ENCODE measurements around the gene CCDC141. TPM values are rescaled to one million over a fixed set of nuclear protein-coding genes. Genes with fewer than 3 reads are reported as not detected.
A peak's percentile ranks its signal among the peaks of the same experiment; 100 is the strongest.
"Not testable (repeated sequence)": the region's sequence is repeated elsewhere in the genome, so short reads cannot be mapped to it uniquely, and the experiment has no call there.

Gene CCDC141
- total RNA-seq, 1 donor from 2014 or later = 136 TPM

DNA sequence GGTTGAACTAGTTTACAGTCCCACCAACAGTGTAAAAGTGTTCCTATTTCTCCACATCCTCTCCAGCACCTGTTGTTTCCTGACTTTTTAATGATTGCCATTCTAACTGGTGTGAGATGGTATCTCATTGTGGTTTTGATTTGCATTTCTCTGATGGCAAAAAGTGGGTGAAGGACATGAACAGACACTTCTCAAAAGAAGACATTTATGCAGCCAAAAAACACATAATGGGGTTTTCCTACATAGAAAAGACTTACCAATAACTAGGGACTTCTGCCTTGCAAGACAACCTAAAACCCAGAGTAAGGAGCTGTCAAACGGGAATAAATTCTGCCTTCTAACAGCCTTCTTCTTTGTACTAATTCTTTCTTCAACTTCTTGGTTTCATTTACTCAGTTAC, 4.3 kb downstream of the CCDC141 start:
- intact Hi-C loops (cut with DNase I); DNase-seq; ATAC-seq (ENCODE audit: poor library complexity): not testable (repeated sequence)

DNA sequence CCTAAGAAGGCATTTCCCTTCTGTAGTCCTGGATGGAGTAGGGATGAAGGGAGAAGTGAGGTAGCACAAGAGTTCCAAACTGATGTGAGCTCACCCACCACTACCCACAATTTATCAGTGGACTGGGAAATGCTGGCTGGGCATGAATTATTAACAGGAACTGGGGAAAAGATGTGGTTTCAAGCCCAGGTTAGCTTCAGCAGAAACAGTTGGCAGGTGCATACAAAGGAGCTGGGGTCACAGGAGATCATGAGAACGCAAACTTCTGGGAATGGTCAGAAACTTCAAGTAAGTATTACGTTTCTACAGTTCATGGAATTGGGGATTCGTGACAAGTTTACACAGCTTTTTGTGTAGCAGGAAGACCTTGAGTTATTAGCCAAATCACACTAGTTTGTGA, 5.4 kb downstream of the CCDC141 start:
- DNase-seq = no peak
- intact Hi-C loops (cut with DNase I) = no loop called here
- ATAC-seq (ENCODE audit: poor library complexity) = no peak

GRCh38 chr2:179037807-179038206, 12.1 kb downstream of the CCDC141 start:
- DNase-seq (no peak), ATAC-seq (ENCODE audit: poor library complexity) (no peak)
- intact Hi-C loops (cut with DNase I) = no loop called here

DNA sequence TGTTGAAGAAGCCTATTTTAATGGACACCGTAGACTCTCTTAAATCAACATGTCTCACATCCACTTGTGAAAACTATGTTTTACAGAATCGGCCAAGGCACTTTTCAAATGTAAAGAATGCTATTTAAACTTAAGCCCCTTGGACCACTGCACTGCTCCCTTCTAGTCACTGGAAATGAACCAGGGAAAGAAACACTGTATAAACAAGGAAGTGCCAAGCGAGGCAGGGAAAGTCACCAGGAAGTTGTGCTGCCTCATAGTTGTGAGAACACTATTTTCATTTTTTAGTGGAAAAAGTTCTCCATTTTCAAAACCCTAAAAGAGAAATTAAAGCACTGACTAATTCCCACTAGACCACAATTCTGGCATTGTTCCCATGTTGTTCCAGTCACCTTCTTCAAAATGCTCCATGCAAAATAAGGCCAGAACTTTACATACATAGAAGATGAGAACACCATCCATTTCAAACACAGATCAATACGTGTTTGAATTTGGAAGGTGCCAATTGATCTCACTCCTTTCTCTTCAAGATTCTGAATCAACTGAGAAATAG, 13.5 kb downstream of the CCDC141 start:
- intact Hi-C loops (cut with DNase I) = no loop called here
- peak; percentile 40 for ATAC-seq (ENCODE audit: poor library complexity)
- DNase-seq = no peak

DNA sequence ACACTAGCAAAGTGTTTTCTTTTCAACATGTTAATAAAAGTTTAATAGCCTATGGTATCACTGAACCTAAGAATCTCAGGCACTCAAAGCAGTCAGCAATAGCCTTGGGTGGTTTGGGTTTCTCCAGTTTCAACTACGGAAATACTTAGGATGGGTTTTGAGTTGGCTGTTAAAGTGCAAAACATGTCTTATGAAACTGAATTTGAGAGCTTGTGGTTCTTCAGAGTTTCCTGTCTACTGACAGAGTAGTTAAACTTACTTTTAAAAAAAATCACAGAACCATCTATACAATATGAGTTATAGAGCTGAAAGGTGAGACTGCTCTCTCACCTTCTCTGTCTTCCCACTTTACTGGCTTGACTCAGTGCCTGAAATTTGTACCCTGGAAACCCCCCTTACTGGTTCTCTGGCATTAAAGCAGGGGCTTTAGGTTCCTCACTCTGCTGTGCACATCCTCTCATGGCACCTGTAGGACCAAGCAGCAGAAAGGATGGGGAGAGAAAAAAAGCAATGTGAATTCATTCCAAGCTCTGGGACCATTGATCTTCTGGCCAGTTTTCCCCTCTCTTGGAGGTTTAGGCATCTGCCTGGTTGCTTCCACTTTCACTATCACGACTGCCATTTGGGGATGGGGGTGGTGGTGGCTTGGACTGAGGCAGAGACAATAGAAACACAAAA, 18.1 kb downstream of the CCDC141 start:
- intact Hi-C loops (cut with DNase I) = no loop called here
- DNase-seq (no peak), ATAC-seq (ENCODE audit: poor library complexity) (no peak)

DNA sequence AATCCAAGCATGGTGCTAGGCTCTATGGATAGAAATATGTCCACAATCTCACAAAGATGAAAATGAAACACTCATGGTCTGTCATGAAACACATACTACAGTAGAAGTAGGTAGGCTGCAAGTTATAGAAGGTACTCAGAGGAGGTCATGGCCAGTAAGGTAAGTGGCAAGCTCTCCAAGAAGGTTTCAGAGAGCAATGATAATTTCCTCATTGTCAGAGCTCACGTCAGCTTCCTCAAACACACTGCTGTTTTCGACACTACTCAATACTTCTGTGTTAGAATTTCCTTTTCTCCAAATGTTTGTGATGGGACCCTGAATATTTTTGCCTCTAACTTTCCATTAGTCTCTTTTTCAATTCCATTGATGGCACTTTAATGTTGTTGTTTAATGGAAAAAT, 25.5 kb downstream of the CCDC141 start:
- DNase-seq (no peak), ATAC-seq (ENCODE audit: poor library complexity) (no peak)
- intact Hi-C loops (cut with DNase I) = no loop called here

DNA sequence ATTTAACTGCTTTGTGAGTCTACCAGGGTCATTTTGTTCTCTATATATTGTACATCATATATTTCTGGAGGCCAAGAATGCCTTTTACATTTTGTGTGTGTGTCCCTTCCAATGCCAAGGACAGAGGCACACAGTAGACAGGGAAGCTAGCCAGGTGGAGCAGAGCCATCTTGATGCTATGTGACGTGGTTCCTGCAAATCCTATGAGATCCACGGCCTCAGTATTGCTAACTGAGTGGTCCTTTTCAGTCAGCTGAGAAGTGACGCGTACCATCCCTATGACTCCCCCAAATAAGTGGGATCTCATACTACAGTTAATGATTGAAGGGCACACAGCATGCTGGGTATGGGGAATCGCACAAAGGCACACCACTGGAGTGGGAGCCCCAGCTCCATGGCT, 27.3 kb downstream of the CCDC141 start:
- ATAC-seq (ENCODE audit: poor library complexity) (peak; percentile 67), DNase-seq (peak; percentile 42)
- intact Hi-C loops (cut with DNase I) = no loop called here

DNA sequence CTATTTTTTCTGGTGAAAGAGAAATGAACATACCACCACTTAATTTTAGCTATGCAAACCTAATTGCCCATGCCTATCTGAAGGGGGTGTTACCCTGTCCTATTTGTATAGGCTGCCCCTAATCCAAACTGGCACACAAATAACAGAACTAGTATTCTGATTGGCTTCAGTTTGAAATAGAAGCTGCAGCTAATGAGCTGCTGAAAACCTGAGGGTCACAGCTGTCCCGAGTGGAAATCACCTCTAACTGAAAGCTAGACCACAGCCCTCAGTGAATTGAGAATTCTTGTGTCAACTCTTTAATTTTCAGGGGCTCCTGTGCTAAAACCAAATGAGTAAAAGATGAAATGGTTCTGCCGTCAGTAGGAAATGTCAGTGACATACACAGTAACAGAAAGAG, 28.7 kb downstream of the CCDC141 start:
- intact Hi-C loops (cut with DNase I) = no loop called here
- DNase-seq (no peak), ATAC-seq (ENCODE audit: poor library complexity) (peak; percentile 66)

DNA sequence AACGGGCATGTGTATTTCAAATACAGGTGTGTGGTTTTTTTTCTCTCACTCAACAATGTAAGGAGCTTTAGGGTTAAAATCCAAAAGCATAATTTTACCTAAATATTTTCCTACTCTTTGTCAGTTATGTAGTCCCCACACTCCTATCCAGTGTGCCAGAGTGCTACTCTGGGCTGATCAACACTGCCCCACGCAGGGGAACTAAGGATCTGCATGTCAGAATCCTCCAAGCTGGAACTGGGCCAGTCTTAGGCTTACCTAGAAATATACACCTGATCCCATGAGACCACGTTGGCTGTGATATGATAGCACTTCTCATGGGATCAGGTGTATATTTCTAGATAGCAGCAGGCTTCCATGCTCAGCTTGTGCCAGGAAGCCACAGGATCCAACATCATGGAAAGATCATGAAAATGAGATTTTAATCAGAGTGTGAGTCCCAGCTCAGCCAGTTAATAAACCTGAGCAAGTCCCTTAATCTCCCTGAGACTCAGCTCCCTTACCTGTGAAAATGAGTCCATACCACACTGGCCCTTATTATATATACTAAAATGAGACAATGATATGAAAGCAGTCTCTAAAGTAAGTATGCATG, 29.7 kb downstream of the CCDC141 start:
- intact Hi-C loops (cut with DNase I) = no loop called here
- peak; percentile 41 for ATAC-seq (ENCODE audit: poor library complexity)
- DNase-seq = no peak

- ATAC-seq (ENCODE audit: poor library complexity) (no peak), DNase-seq (no peak)
- intact Hi-C loops (cut with DNase I) = no loop called here
These were observed 30.7 kb downstream of the CCDC141 start for GRCh38 chr2:179019260-179019659.

DNA sequence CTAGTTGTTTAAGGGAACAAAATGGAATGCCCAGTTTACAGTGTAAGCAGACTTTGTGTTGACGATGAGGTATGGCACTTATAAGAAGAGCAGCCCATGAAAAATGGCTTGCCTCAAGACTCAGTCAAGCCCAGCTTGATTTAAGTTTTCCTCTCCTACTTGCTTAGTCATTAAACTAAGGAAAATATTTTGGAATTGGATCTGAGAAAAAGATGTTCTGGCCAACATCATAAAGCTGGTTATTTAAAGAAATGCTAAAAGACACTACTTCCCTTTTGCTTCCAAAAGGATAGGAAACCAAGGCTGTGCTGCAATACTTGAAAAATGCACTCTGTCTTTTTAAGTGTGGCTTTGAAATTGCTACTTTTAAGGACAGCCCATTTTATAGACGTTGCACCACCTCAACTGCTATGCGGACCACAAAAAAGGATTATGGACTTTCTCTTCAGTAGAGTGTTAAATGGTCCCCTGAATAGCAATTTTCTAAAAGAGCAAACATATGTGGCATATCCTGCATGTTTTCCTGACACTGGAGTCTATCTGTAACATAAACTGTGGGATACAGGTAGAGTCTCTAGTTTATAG, 32.1 kb downstream of the CCDC141 start:
- intact Hi-C loops (cut with DNase I) = no loop called here
- ATAC-seq (ENCODE audit: poor library complexity) = no peak
- DNase-seq = no peak

DNA sequence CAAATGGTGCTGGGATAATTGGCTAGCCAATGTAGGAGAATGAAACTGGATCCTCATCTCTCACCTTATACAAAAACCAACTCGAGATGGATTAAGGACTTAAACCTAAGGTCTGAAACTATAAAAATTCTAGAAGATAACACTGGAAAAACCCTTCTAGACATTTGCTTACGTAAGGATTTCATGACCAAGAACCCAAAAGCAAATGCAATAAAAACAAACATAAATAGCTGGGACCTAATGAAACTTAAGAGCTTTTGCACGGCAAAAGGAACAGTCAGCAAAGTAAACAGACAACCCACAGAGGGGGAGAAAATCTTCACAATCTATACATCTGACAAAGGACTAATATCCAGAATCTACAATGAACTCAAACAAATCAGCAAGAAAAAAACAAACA, 35.7 kb downstream of the CCDC141 start:
- ATAC-seq (ENCODE audit: poor library complexity); intact Hi-C loops (cut with DNase I); DNase-seq: not testable (repeated sequence)

GRCh38 chr2:179005976-179006375, 44.0 kb downstream of the CCDC141 start:
- ATAC-seq (ENCODE audit: poor library complexity) (no peak), DNase-seq (no peak)
- intact Hi-C loops (cut with DNase I) = no loop called here

GRCh38 chr2:178999476-178999875, 50.5 kb downstream of the CCDC141 start:
- intact Hi-C loops (cut with DNase I) = no loop called here
- ATAC-seq (ENCODE audit: poor library complexity) (no peak), DNase-seq (no peak)

DNA sequence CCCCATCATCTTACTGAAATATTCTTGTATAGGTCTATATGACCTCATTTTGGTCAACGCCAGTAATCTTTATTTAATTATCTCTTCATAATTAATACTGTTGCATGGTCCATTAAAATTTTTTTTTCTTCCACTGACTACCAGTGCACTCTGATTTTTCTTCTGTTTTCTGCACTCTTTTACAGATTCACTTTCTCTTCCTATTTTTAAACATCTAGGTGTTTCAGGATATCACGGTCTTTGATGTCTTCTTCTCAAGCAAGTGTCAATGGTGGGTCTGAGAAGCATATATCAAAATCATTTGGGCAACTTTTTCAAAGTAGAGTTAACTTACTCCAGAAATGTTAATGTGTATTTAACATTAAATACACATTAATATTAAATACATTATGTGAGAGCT, 51.4 kb downstream of the CCDC141 start:
- ATAC-seq (ENCODE audit: poor library complexity) (no peak), DNase-seq (no peak)
- intact Hi-C loops (cut with DNase I) = no loop called here

GRCh38 chr2:178997477-178997876, 52.5 kb downstream of the CCDC141 start:
- intact Hi-C loops (cut with DNase I) = no loop called here
- no peak for ATAC-seq (ENCODE audit: poor library complexity)
- no peak for DNase-seq

- ATAC-seq (ENCODE audit: poor library complexity) (no peak), DNase-seq (no peak)
- intact Hi-C loops (cut with DNase I) = no loop called here
These were observed 52.9 kb downstream of the CCDC141 start for GRCh38 chr2:178997067-178997466.

GRCh38 chr2:178994264-178994663, 55.7 kb downstream of the CCDC141 start:
- intact Hi-C loops (cut with DNase I) = no loop called here
- no peak for DNase-seq
- no peak for ATAC-seq (ENCODE audit: poor library complexity)

- no peak for DNase-seq
- intact Hi-C loops (cut with DNase I) = no loop called here
- peak; percentile 22 for ATAC-seq (ENCODE audit: poor library complexity)
These were observed 56.1 kb downstream of the CCDC141 start for GRCh38 chr2:178993788-178994187.

DNA sequence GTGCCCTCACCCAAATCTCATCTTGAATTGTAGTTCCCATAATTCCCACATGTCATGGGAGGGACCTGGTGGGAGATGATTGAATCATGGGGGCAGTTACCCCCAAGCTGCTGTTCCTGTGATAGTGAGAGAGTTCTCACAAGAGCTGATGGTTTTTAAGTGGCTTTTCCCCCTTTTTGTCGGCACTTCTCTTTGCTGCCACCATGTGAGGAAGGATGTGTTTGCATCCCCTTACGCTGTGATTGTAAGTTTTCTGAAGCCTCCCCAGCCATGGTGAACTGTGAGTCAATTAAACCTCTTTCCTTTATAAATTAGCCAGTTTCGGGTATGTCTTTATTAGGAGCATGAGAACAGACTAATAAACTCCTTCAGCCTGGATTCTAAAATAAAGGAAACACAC, 57.2 kb downstream of the CCDC141 start:
- ATAC-seq (ENCODE audit: poor library complexity); DNase-seq; intact Hi-C loops (cut with DNase I): not testable (repeated sequence)
